Esophagus muscularis mucosa (tissue), 2 donors: ENCODE measurements around the gene MRPL54.

Experiments used
- POLR2A ChIP-seq: fragments of 450-650 bp; IDR thresholded peaks from one replicate; pipeline ENCODE4 v1.6.1; 2017; ENCODE audit warnings: antibody characterized with exemption, moderate library complexity, mild to moderate bottlenecking, low read depth
- POLR2AphosphoS5 ChIP-seq, 2 donors: sonication (generic); formaldehyde crosslinking; IDR thresholded peaks; one replicate each; pipeline ENCODE4 v1.6.1; 2017; ENCODE audit warnings: antibody characterized with exemption in 2 of 2

DNA sequence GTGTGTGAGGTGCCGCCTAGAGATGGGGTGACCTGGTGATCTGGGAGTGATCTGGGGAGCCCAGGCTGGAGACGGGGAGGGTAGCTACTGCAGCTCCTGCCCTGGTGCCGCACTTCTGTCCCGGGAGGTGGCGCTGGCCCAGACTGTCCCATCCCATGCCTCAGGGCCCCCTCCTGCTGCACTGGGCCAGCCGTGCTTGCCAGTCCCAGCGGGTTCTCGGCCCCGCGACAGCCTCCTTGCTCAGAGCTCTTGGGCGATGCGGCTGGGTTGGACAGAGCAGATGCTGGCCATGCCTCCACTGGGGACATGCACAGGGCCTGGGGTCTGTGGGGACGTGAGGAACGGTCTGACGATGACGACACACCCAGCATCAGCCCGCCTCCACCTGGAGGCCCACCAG lies 7.0 kb downstream of the MRPL54 start:
- TF ChIP-seq POLR2A (no peak), POLR2AphosphoS5 (IDR thresholded peaks at IDR 0.05) (no peak)
